HuH-7 (cell line): ENCODE results near the gene TCEANC2.
"Not testable (repeated sequence)": the region's sequence is repeated elsewhere in the genome, so short reads cannot be mapped to it uniquely, and the experiment has no call there.

ENCODE experiments used
- DNase-seq: peaks from one replicate; pipeline ENCODE4 v3.0.0; 2011; ENCODE audit warnings: low spot score

Gene TCEANC2

DNA sequence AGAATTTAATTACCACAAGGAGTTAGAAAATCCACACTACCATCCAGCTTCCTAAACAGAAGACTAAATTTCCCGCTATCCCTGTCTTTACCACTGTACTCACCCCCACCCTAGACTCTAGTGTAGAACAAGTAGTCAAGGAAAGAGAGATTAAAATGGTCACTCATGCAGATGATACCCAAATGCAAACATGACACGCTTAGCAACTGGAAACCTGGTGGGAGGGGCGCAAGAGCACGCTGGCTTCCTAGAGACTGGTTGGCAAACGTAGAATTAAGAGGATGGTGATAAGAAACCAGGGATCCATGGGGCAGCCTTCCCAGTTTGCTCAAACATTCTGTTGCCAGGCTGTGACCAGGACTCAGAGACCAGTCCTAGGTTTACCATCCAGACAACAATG, 25.6 kb upstream of the TCEANC2 start:
- DNase-seq: no peak

DNA sequence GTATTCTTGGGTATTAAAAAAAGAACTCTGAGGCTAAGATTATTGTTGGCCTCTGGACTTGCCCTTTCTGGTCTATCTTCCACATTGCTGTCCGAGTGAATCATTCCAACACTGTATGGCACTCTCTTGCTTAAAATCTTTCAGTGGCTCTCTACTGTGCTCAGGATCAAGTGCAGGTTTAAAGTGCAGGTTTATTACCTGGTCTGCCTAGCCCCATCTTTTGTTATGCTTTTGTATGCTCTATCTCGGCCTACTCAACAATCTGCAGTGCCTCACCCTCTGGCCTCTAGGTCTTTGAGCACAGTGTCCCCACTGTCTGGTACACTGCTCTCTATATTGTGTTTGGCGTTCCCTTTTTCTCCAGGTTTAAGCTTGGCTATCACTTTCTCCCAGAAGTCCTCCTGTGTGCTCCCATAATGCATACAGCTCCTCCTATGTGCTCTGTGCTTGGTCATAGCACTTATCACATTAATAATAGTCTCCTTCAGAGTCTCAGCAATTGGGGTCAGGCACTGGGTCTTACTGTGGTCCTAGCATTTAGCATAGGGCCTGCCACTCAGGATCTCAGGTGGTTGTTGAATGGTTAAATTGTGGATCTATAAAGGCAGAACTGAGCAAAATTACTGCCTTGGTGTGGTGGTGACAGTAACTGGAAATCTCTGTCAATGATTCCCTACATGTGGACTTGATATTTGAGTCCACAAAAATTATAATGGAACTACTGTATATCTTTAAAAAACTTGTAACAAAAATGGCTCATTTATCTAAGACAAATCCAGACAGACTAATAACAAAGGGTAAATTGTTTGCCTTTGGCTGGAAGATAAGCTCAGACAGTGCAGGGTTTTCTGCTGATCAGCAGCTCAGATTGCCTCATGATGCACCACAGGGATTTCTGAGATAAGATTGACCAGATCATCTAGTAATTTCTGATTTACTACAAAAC, 24.8 kb upstream of the TCEANC2 start:
- DNase-seq: no peak

DNA sequence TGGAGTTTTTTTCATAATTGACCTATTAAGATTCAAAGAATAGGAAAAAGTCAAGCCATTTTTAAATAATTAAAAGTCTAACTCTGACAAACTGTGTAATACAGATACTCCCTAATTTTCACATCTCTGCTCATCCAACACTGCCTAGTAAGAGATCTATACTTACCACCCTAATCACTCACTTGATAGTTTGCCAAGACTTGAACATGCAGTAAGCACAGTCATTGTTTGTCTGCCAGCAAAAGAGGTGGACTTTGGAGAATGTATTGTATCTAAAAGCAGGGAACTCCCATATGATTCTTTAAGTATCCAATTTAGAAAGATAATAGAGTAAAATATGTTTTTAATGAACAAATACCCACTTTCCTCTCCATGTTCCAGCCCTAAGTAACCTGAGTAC, 15.9 kb upstream of the TCEANC2 start:
- no peak for DNase-seq

DNA sequence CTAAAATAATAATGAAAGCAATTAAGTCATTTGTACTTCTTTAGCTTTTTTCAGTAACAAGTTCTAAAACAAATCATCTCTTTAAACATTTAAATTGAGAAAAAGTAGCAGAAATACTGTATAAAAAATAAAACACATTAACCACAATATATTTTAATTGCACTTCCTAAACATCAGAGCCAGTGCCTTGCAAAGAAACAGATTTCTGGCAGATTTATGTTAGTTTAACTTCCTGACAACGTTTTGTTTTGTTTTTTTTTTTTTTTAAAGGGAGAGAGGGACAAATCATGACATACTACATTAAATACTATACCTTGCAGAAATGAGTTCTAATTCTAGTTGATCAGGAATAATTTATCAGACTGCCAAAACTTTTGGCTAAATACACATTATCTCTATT, 11.6 kb upstream of the TCEANC2 start:
- no peak for DNase-seq

DNA sequence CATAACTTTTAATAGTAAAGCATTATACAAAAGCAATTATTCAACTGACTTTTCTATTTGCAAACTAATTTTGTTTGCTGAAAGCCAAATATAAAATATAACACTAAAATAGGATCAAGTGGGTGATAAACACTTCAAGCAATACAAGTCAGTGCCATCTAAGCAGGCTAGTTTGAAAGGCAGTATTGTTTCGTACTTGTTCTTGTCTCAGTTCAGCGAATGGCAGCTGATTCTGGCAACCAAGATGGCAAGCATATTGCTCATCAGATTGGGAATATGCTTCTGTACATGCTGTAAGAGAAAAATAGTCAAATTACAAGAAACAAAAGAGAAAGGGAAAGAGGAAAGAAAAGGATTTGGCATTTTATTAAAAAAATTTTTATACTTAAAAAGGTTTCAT, 7.9 kb upstream of the TCEANC2 start:
- DNase-seq: no peak

DNA sequence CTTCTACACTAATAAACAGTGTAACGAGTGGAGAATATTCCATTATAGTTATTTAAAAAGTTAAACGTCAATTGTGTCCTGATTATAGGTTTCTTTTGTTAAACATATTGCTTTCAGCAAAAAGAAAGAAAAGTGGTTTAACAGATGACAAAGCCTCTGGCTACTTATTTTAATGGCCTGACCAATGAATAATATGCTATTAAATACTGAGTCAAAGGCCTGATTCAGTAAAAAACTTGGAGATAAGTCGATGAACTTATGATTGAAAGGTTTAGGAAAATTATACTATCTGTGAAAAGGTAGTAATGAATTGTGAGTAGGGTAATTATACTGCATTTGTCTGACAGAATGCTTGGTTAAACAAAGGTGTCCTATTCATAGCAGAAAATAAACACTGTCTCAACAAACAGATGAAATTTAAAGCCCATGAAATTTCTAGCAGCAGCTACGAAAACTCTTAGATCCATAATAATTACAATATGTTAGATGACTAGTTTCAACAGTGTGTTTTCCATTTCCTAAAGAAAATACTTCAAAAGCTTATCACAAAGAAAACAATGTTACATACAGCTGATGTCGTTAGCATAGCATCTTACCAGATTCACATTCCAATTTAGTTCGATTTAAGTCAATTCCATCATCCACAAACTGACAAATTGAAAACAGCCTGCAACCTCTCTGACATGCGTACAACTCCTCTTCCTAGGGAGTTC, 6.6 kb upstream of the TCEANC2 start:
- no peak for DNase-seq

DNA sequence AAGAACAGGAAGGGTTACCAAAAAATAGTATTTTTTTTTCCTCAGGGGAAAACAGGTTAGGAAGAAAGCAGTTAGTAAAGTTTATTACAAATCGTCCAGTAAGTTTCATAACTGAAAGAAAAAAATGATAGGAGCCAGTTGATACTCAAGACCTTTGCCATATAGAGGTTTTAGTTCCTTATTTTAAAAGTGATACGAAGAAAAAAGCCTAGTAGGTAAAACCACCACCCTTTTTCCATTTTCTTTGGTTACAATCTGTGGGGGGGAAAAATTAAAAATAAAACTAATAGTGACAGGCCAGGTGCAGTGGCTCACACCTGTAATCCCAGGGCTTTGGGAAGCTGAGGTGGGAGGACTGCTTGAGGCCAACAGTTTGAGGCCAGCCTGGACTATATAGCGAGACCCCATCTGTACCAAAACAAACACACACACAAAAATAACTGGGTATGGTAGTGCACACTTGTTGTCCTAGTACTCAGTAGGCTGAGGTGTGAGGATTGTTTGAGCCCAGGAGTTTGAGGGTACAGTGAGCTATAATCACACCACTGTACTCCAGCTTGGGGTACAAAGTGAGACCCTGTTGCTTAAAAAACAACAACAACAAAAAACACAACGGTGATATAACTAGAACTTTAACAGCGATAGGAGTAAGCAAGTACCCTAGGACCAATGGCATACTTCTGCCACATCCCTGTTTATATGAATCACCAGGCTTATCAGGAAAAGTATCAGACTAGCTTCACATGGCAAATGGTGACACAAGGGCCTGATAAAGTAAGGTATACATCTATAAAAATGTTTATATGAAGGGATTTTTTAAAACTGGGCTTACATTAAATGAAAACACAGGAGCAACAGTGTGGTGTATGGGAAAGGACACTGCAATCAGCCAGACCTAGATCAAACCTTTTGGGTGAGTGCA, 5.8 kb upstream of the TCEANC2 start:
- DNase-seq: no peak

DNA sequence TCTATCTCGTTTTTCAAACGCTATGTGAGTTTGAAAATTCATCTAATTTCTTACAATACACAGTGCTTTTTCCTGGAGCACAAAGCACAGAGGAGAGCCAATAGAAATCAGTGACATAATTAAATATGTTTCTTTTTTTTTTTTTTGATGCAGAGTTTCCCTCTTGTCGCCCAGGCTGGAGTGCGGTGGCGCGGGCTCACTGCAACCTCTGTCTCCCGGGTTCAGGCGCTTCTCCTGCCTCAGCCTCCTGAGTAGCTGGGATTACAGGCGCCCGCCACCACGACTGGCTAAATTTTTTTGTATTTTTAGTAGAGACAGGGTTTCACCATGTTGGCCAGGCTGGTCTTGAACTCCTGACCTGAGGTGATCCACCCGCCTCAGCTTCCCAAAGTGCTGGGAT, 3.0 kb upstream of the TCEANC2 start:
- not testable (repeated sequence) for DNase-seq

DNA sequence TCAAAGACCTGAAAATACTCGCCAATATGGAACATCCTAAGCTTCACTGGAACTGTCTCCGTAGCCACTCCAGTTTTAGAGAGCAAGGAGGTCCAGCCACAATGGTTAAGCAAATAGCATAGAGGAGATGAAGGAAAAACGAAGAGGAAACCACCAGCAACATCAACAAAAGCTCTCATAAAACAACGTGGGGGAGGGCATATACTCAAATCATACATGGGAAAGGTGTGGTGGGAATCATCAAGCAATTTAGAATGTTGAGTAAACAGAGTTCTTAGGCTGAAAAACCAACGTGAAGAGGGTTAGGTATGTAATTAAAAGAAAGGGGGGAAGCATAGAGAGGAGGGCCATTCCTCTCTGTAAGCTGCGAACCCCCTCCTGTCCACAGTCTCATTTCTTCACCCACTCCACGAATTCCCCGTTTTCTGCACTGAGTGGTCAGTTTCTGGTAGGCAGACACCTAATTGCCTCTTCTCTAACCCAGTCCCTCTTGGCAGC, 1.4 kb upstream of the TCEANC2 start:
- no peak for DNase-seq

DNA sequence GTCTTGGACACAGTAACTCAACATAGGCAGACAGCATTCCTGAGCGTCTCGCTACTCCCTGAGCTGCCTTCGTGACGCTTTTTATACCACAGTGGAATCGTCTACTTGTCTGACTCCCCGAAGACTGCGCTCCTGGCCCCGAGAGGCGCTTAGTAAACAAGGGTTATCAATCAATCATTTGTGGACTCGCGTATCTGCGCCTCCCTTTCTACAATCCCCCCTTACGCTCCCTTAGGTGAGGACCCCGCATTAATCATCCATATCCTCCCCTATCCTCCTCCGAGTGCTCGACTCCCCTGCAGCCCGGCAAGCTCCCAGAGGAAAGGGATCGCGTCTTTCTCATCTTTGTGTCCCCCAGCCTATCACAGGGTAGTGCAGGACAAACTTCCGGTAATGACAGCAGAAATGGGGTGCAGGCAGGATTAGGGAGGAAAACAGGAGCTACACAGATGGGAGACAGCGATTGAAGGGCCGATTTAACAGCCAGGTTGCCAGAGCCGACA, 926 bp upstream of the TCEANC2 start:
- peak; percentile 24 for DNase-seq

DNA sequence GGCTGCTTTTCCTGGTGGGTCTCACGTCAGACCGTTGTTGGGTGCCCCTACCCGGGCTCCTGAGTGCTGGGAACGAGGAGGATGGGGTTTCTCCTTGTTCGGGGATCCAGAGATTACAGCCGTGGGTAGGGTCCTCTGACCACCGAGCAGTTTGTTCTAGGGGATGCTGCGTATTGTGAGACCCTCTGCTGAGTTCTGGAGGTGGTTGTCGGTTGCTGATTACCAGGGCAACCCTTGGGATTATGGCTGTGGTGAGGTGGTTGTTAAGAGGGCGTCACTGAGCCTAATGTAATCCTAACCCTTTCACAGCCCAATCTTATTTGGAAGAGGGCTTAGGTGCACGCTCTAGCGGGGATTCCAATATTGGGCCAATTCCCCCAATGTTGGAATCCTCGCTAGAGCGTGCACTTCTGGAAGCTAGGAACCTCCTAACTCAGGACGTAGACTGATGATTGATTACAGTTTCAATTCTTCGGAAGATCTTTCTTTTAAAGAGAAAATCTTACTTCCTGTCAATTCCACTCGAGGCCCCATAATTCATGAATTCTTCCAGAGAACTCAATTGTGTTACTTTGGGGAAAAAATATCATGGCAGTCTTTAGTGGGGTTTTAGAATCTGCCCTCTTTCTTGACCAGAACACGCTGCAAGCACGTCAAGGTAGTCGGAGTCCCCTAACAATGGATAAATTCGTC, 483 bp downstream of the TCEANC2 start:
- DNase-seq: no peak

DNA sequence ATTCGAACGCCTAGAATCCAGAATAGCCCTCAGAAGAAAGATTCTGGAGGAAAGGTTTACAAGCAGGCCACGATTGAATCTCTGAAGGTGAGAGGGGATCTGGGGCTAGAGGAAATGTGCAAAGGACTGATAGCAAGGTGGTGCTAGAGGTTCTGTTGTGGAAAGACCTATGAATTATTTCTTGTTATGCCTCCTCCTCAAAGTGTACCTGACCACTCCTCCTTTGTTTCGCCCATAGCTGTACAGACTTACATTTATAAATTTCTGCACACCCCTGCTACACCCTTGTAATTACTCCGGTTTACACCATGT, 986 bp downstream of the TCEANC2 start:
- DNase-seq: no peak

DNA sequence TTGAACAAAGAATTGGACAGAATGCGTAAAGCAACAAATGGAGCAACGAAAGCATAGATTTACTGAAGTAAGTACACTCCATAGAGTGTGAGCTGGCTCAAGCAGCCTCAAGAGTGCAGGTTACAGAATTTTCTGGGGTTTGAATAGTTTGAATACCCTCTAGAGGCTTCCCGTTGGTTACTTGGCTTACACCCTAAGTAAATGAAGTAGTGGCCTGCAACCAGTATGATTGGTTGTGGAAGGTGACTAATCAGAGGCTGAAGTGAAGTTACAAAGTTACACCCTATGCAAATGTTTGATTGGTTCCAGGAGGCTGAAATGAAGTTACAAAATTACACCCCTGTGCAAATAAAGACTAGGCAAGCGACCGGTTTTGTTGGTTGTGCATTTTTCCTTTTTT, 10.9 kb downstream of the TCEANC2 start:
- no peak for DNase-seq

DNA sequence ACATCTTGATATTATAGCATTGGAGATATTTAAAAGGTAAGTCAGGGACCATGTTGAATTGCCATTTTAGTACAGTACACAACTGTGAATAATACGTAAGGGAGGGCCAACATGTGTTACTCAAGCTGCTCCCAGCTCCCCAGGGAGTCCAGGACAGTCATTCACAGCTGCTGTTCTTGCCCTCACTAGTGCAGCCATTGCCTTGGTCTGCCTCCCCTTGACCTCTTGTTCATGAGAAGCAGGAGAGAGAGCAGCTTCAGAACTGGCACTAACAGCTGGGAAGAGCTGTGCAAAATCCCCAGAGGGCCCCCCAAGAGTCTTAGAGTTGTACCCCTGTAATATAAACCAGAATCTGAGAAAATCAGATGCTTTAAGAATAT, 16.4 kb downstream of the TCEANC2 start:
- DNase-seq: no peak

DNA sequence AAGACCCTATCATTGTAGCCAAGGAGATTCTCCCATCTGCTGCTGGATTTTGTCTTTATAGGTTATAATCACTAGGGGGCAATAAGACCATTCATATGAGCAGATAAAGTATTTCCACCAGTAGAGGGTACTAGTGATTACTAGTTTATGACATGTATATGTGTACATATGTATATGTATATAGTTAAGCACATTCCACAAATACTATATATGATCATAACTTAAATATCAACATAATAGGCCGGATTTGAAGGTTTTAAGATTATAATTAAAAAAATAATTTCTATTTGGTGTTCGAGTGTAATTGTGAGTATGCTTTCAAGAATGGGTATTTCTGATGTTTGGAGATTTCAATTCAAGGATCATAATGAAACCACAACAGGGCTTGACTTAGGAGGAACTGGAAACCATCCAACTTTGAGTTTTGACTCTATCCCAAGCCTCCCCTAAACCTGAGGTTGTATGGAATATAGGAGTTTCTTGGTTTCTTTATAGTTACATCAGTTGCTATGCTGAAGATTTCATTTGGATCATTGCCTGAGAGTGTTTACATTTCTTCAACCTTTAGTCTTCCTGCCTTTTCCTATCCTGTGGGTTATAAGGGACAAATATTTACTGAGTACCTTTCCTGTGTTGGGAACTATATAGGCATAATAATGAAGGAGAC, 16.9 kb downstream of the TCEANC2 start:
- no peak for DNase-seq

DNA sequence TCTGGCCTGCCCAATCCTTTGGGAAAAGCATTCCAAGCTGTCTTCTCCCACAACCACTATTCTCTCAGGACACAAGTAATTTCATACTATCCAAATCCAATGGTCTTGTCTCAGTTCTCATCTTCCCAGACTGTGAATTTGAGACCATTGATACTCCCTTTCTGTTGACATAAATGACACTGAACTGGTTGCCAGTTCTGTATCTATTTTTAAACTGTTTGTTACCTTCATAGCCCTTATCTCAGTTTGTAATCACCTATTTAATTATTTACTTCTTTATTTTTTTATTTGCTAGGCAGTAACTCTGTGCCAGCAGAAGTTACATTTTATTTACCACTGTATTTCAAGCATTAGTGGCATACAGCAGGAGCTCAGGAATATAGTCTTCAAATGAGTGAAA, 24.0 kb downstream of the TCEANC2 start:
- no peak for DNase-seq

DNA sequence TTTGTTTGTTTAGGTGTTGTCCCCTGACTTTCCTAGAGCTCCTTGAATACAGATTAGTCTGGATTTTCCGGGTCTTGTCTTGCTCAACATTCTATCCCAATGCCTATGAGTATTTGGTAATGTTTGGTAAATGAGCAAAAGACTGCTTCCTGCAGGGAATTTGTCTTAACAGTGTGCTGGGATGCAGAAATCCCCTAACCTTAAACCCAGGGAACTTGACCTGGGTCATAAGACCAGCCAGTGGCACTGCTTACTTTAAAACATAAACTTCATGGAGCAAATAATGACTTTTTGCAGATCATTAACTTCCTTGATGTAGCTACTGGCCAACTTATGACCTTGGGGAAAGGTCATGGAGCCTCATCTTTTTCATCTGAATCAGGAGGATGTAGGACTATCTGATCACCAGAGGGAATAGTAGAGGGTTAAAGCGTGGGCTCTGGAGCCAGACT, 27.2 kb downstream of the TCEANC2 start:
- DNase-seq: no peak

DNA sequence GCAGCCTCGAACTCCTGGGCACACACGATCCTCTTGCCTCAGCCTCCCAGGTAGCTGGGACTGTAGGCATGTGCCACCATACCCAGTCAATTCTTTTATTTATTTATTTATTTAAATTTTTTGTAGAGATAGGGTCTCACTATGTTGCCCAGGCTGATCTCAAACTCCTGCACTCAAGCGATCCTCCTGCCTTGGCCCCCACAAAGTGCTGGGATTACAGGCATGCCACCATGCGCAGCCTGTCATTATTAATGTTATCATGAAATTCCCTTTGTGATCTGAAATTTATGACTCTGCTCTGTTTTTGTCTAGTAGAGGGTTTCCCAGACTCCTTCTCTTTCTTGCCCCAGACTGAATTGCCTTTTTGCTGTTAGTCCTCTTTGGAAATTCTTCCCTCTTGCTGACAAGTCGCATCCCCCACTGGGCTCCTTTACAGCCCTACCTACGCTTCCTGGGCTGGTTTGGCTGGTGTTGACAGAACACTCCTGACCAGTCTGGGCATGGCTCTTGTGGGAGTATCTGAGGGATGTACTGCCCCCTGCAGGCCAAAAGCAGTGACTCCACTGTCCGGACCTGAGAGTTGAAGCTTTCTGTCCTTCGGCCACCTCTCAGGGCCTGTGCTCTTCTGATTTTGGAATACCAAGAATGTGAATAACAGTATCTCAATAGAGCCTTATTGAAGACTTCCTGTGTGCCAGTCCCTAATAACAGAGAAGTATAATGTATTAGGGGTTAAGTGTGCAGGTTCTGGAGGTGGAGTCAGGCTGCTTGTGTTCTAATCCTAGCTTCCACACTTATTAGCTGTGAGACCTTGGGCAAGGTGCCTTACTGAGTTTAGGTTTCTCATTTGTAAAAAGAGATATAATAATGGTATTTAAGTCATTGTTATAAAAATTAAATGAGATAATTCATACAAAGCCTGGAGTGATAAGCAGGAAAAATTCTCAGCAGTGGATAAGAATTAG, 28.2 kb downstream of the TCEANC2 start:
- peak; percentile 73 for DNase-seq

DNA sequence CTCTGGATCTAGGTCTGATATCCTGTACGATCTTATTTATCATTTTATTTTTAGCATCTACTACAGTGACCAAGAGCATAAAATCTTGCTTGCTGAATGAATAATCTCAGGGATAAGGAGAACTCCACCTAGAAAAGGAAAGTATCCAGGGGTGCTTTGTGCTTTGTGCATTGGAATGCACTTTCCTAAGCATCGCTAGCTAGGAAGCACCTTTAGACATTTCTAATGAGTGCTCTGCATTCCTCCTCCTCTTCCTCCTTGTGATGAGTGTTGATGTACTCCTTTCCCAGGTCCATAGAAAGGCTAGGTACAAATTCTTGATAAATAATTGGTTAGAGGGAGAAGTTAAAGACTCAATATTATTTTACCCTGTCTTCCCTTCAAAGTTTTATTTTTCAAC, 31.4 kb downstream of the TCEANC2 start:
- no peak for DNase-seq

DNA sequence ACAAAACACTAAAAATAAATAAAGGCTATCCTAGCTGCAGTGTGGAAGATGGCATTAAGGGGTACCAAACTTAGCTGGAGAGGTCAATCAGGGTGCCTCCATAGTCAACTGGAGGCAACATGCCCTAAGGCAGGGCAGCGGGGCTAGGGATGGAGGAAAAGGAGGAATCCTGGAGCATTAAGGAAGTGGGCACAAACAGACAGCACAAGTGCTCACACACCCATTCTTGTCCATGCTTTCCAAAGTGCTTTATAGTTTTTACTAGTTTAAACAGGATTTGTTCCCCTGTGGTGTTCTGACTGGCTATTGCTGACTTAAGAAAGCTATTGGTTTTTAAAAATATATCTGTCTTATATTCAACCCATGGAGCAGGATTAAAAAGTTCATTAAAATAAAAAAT, 33.3 kb downstream of the TCEANC2 start:
- DNase-seq: no peak
